OCI-LY3 (cell line): Measurements from ENCODE around the gene SLC2A11.

Source experiments
- CTCF ChIP-seq: fragments of 200-600, 300-600 bp; sonication (generic); IDR thresholded peaks from 2 replicates; pipeline ENCODE4 v1.5.1; 2014; ENCODE audit warnings: antibody characterized with exemption, low read length, low read depth
- EZH2phosphoT487 ChIP-seq: fragments of 200-600 bp; shearing (Covaris generic); IDR thresholded peaks from 2 replicates; pipeline ENCODE4 v1.6.1; 2018; ENCODE audit warnings: antibody characterized with exemption, mixed run types, low read depth

- TF ChIP-seq CTCF: no peak
- no peak for TF ChIP-seq EZH2phosphoT487
Observed at GRCh38 chr22:23908587-23909205, 51.0 kb downstream of the SLC2A11 start.
